D721Med (cell line): ENCODE measurements around the gene ACP5.
A peak's percentile ranks its signal among the peaks of the same experiment; 100 is the strongest.
"Not testable (repeated sequence)": the region's sequence is repeated elsewhere in the genome, so short reads cannot be mapped to it uniquely, and the experiment has no call there.

ENCODE experiments used
- DNase-seq: peaks from one replicate; pipeline ENCODE4 v3.0.0; 2011; ENCODE audit warnings: low spot score; ENCODE audit not compliant: insufficient read length
- FAIRE-seq: peaks from 2 replicates; lab custom pipeline; 2011; peaks lifted over from hg19 to GRCh38; lab: Jason Lieb, UNC
- TF ChIP-seq, protein P1 (sequence below): IDR thresholded peaks from 2 replicates; pipeline ENCODE4 v1.5.1; 2012; ENCODE audit warnings: mild to moderate bottlenecking, control low read depth; ENCODE audit not compliant: insufficient read depth; ENCODE audit errors: missing control alignments

ACP5 gene

GRCh38 chr19:11611730-11612129, 34.3 kb upstream of the ACP5 start:
- no peak for FAIRE-seq
- TF ChIP-seq, protein P1, sequence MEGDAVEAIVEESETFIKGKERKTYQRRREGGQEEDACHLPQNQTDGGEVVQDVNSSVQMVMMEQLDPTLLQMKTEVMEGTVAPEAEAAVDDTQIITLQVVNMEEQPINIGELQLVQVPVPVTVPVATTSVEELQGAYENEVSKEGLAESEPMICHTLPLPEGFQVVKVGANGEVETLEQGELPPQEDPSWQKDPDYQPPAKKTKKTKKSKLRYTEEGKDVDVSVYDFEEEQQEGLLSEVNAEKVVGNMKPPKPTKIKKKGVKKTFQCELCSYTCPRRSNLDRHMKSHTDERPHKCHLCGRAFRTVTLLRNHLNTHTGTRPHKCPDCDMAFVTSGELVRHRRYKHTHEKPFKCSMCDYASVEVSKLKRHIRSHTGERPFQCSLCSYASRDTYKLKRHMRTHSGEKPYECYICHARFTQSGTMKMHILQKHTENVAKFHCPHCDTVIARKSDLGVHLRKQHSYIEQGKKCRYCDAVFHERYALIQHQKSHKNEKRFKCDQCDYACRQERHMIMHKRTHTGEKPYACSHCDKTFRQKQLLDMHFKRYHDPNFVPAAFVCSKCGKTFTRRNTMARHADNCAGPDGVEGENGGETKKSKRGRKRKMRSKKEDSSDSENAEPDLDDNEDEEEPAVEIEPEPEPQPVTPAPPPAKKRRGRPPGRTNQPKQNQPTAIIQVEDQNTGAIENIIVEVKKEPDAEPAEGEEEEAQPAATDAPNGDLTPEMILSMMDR = no peak

DNA sequence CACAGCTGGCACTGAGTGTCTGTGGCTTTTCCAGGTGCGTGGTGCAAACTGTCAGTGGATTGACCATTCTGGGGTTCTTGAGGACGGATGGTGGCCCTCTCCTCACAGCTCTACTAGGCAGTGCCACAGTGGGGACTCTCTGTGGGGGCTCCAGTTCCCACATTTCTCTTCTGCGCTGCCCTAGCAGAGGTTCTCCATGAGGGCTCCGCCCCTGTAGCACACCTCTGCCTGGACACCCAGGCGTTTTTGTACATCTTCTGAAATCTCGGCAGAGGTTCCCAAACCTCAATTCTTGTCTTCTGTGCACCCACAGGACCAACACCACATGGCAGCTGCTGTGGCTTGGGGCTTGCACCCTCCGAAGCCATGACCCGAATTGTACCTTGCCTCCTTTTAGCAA, 29.0 kb upstream of the ACP5 start:
- TF ChIP-seq, protein P1 = no peak
- DNase-seq (no peak), FAIRE-seq (no peak)

More at GRCh38 chr19:11611730-11612129, 34.3 kb upstream of the ACP5 start:
- no peak for DNase-seq

DNA sequence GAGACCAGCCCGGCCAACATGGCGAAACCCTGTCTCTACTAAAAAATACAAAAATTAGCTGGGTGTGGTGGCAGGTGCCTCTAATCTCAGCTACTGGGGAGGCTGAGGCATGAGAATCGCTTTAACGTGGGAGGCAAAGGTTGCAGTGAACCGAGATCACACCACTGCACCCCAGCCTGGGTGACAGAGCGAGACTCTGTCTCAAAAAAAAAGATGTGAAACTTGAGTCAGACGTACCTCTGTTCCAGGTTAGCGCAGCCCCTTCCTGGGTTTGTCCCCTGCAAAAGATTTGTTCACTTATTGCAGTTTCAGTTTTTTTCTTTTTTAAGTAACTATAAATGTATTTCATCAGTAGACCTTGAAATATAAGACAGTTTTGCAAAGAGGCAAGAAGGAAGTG, 22.3 kb upstream of the ACP5 start:
- not testable (repeated sequence) for FAIRE-seq

DNA sequence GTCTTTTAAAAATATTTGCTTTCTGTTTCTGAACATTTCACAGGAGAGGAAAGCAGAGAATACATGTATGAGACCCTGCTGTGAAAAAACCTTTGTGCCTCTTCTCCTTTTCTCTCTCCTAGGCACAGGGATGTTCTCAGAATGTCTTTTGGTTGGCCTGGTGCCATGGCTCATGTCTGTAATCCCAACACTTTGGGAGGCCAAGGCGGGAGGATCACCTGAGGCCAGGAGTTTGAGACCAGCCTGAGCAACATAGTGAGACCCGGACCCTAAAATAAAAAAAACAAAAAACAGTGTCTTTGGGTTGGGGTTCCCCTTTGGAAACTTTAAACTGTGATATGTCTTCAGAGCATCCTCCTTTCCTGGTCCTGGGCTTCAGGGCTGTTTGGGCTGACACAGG, 21.3 kb upstream of the ACP5 start:
- no peak for FAIRE-seq
- TF ChIP-seq, protein P1 = no peak
- DNase-seq = no peak

More for the DNA sequence above, 22.3 kb upstream of the ACP5 start:
- not testable (repeated sequence) for DNase-seq

DNA sequence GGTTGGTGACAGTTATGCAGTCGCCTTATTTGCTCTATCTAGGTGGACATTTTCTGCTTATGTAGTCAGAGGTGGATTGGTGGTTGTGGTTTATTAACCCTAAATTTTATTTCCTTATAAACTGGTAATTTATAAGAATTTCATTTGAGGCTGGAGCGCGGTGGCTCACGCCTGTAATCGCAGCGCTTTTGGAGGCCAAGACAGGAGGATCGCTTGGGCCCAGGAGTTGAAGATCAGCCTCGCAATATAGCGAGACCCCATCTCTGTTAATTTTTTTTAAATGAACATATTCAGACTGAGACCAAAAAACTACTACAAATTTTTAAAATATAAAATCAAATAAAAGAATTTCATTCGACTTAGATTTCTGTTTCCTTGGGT, 20.6 kb upstream of the ACP5 start:
- no peak for FAIRE-seq

GRCh38 chr19:11597202-11598102, 20.0 kb upstream of the ACP5 start, which contains the start of gene ZNF627:
TSS of gene ZNF627 (plus strand) at chr19:11597483. CDS start at chr19:11597628, 145 bp downstream.
- DNase-seq = peak; percentile 95
- no peak for FAIRE-seq

More for the DNA sequence above, 20.6 kb upstream of the ACP5 start:
- DNase-seq = no peak
- TF ChIP-seq, protein P1 = no peak

GRCh38 chr19:11596156-11596555, 18.7 kb upstream of the ACP5 start:
- TF ChIP-seq, protein P1 = no peak

More at GRCh38 chr19:11597202-11598102, 20.0 kb upstream of the ACP5 start, which contains the start of gene ZNF627:
- TF ChIP-seq, protein P1 = no peak

More at GRCh38 chr19:11596156-11596555, 18.7 kb upstream of the ACP5 start:
- DNase-seq (no peak), FAIRE-seq (no peak)
